ENCODE measurements around the gene FAM120B. TPM values are rescaled to one million over a fixed set of nuclear protein-coding genes. Genes with fewer than 3 reads are reported as not detected.

FAM120B gene
- polyA plus RNA-seq, 1 donor from 2014 or later: 17.9 TPM

- Histone ChIP-seq H3K4me3 (ENCODE audit: low read length) (peak overlapping the region; percentile 64), H3K79me2 (replicated peaks; ENCODE audit: insufficient read depth, low read length) (no peaks in the 10 kb centered on the region), H3K36me3 (ENCODE audit: insufficient read depth, low read length) (no peaks in the 10 kb centered on the region), H3K9me3 (ENCODE audit: low read length) (no peaks in the 10 kb centered on the region), H3K4me2 (ENCODE audit: low read length) (no peak overlapping the region), H4K20me1 (ENCODE audit: insufficient read depth) (no peaks in the 10 kb centered on the region), H3F3A (ENCODE audit: insufficient read depth, low read length, poor library complexity, severe bottlenecking) (peaks cover 3% of the 10 kb centered on the region), H3K9ac (ENCODE audit: low read length) (peak overlapping the region; percentile 75), H2AFZ (ENCODE audit: low read depth, low read length) (peak overlapping the region; percentile 19), H3K27me3 (ENCODE audit: insufficient read depth, low read depth, low read length) (peaks cover 32% of the 10 kb centered on the region), H3K9me2 (ENCODE audit: insufficient read depth, low read length) (no peaks in the 10 kb centered on the region), H3K27ac (ENCODE audit: low read length) (no peak overlapping the region)
- peak; percentile 28 for TF ChIP-seq POLR2AphosphoS5 (IDR thresholded peaks at IDR 0.05)
- no peak for TF ChIP-seq EZH2 (IDR thresholded peaks at IDR 0.05; ENCODE audit: borderline replicate concordance, insufficient read depth, low read length, poor library complexity, severe bottlenecking)
- peak; percentile 5 for TF ChIP-seq CTCF (IDR thresholded peaks at IDR 0.05; ENCODE audit: poor library complexity, severe bottlenecking)
- TF ChIP-seq RAD21 (conservative IDR thresholded peaks at IDR 0.05): no peak
Measured at GRCh38 chr6:170296746-170297575, 9.6 kb upstream of the FAM120B start.

GRCh38 chr6:170297576-170298330 is 8.8 kb upstream of the FAM120B start:
- H3K9me2 ChIP-seq (ENCODE audit: insufficient read depth, low read length): no peaks in the 10 kb centered on the region
- H3K79me2 ChIP-seq (replicated peaks; ENCODE audit: insufficient read depth, low read length): no peaks in the 10 kb centered on the region
- no peaks in the 10 kb centered on the region for H4K20me1 ChIP-seq (ENCODE audit: insufficient read depth)
- H2AFZ ChIP-seq (ENCODE audit: low read depth, low read length): no peak overlapping the region
- peaks cover 32% of the 10 kb centered on the region for H3K27me3 ChIP-seq (ENCODE audit: insufficient read depth, low read depth, low read length)
- peak overlapping the region; percentile 64 for H3K4me3 ChIP-seq (ENCODE audit: low read length)
- H3K36me3 ChIP-seq (ENCODE audit: insufficient read depth, low read length): no peaks in the 10 kb centered on the region
- H3K27ac ChIP-seq (ENCODE audit: low read length): no peak overlapping the region
- no peaks in the 10 kb centered on the region for H3K9me3 ChIP-seq (ENCODE audit: low read length)
- peaks cover 3% of the 10 kb centered on the region for H3F3A ChIP-seq (ENCODE audit: insufficient read depth, low read length, poor library complexity, severe bottlenecking)
- no peak overlapping the region for H3K9ac ChIP-seq (ENCODE audit: low read length)
- H3K4me2 ChIP-seq (ENCODE audit: low read length): no peak overlapping the region
- TF ChIP-seq RAD21 (conservative IDR thresholded peaks at IDR 0.05): no peak
- TF ChIP-seq REST (IDR thresholded peaks at IDR 0.05; ENCODE audit: borderline replicate concordance): no peak

GRCh38 chr6:170298688-170299087 is 7.9 kb upstream of the FAM120B start:
- no peak overlapping the region for H3K4me2 ChIP-seq (ENCODE audit: low read length)
- no peak overlapping the region for H3K4me3 ChIP-seq (ENCODE audit: low read length)
- no peak overlapping the region for H3K9ac ChIP-seq (ENCODE audit: low read length)
- no peaks in the 10 kb centered on the region for H3K79me2 ChIP-seq (replicated peaks; ENCODE audit: insufficient read depth, low read length)
- no peak overlapping the region for H3K27ac ChIP-seq (ENCODE audit: low read length)
- peaks cover 3% of the 10 kb centered on the region for H3F3A ChIP-seq (ENCODE audit: insufficient read depth, low read length, poor library complexity, severe bottlenecking)
- no peaks in the 10 kb centered on the region for H3K9me3 ChIP-seq (ENCODE audit: low read length)
- no peaks in the 10 kb centered on the region for H3K36me3 ChIP-seq (ENCODE audit: insufficient read depth, low read length)
- no peaks in the 10 kb centered on the region for H3K9me2 ChIP-seq (ENCODE audit: insufficient read depth, low read length)
- H4K20me1 ChIP-seq (ENCODE audit: insufficient read depth): no peaks in the 10 kb centered on the region
- no peak overlapping the region for H2AFZ ChIP-seq (ENCODE audit: low read depth, low read length)
- peaks cover 27% of the 10 kb centered on the region for H3K27me3 ChIP-seq (ENCODE audit: insufficient read depth, low read depth, low read length)
- TF ChIP-seq EZH2 (IDR thresholded peaks at IDR 0.05; ENCODE audit: borderline replicate concordance, insufficient read depth, low read length, poor library complexity, severe bottlenecking): no peak
- no peak for TF ChIP-seq TAF1 (IDR thresholded peaks at IDR 0.05; ENCODE audit: low read depth)
- no peak for TF ChIP-seq SMC3 (conservative IDR thresholded peaks at IDR 0.05; ENCODE audit: poor library complexity)
- TF ChIP-seq EP300 (conservative IDR thresholded peaks at IDR 0.05; ENCODE audit: poor library complexity, severe bottlenecking): no peak
- TF ChIP-seq RAD21 (conservative IDR thresholded peaks at IDR 0.05): no peak
- no peak for TF ChIP-seq CTCF (IDR thresholded peaks at IDR 0.05; ENCODE audit: poor library complexity, severe bottlenecking)
- no peak for TF ChIP-seq POLR2AphosphoS5 (IDR thresholded peaks at IDR 0.05)
- TF ChIP-seq MXI1 (conservative IDR thresholded peaks at IDR 0.05; ENCODE audit: poor library complexity, severe bottlenecking): no peak
